ENCODE measurements around the gene GRK2. TPM values are rescaled to one million over a fixed set of nuclear protein-coding genes. Genes with fewer than 3 reads are reported as not detected.
A peak's percentile ranks its signal among the peaks of the same experiment; 100 is the strongest.

The GRK2 gene
- total and polyA plus RNA-seq, 9 of the 15 experiments (the other 6 are each of a cell fraction or from before 2014, with no cell fraction given) = 0.24 to 95.8 (median 56.5) TPM

DNA sequence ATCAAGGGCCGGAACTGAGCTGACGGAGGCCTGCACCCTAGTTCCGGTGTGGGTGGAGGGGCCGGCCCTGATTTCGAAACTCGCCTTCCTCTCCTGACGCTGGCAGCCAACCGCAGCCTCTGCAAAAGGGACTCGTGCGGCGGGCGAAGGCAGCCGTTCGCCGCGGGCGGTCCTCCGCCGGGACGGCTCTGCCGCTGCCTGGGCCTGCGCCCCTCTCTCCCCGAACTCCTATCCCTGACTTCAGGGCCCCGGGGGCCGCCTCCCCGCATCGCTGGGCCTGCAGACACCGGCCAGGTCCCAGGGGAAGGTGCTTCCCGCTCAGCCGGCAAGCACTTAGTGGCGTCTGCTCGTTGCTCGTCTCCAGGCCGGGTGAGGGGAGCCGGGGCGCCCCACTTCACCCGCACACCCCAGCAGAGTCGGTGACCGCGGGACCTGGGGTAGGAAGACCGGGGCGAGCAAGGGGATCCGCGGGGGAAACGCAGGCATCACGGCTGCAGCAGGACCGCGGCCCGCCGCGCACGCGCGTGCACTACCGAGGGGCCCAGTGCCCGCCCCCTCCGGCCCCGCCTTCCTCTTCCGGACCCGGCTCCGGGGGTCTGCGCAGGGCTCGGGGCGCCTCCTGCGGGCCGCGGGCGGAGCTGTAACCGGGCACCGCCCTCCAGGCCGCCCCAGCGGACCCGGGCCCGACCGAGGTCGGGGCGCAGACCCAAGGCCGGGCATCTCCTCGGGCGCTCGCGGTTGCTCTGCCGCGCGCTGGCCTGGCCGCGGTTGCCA lies 22.4 kb downstream of the GRK2 start (continued):
- TF ChIP-seq ZNF778 (CRISPR knock-in tag; IDR thresholded peaks at IDR 0.05) (no peak), ZNF780A (CRISPR knock-in tag; IDR thresholded peaks at IDR 0.05) (no peak), KDM4B (IDR thresholded peaks at IDR 0.05; ENCODE audit: borderline replicate concordance in 2 of 2, low read depth in 1 of 2) (peak in 1 of 2 experiments; percentile 85; a peak in 1 of 4 replicates), JUND (IDR thresholded peaks at IDR 0.05; ENCODE audit: borderline replicate concordance, low read depth, low read length) (peak; percentile 56), JUND (tag; IDR thresholded peaks at IDR 0.05; ENCODE audit: borderline replicate concordance, low read depth, low read length) (peak; percentile 32; the same call in 1 of the 3 replicates), RAD21 (CRISPR knock-in tag; conservative IDR thresholded peaks at IDR 0.05 in 1 of 2, IDR thresholded peaks at IDR 0.05 in 1 of 2) (peak; percentile 60 to 65), SMARCA4 (IDR thresholded peaks at IDR 0.05) (0 out of 2 replicates have a peak, but pooled peaks have one; percentile 8), NRF1 (conservative IDR thresholded peaks at IDR 0.05 in 1 of 2, IDR thresholded peaks at IDR 0.05 in 1 of 2) (peak; percentile 94 to 95), PCBP1 (IDR thresholded peaks at IDR 0.05; ENCODE audit: low read depth, low read length, poor library complexity, severe bottlenecking) (peak; percentile 75), ELF1 (tag; IDR thresholded peaks at IDR 0.05) (peak; percentile 88), KDM5B (IDR thresholded peaks at IDR 0.05; ENCODE audit: insufficient replicate concordance, low read depth, low read length) (peak; percentile 74), ZNF133 (CRISPR knock-in tag; IDR thresholded peaks at IDR 0.05) (no peak)
- TF ChIP-seq, protein P1, sequence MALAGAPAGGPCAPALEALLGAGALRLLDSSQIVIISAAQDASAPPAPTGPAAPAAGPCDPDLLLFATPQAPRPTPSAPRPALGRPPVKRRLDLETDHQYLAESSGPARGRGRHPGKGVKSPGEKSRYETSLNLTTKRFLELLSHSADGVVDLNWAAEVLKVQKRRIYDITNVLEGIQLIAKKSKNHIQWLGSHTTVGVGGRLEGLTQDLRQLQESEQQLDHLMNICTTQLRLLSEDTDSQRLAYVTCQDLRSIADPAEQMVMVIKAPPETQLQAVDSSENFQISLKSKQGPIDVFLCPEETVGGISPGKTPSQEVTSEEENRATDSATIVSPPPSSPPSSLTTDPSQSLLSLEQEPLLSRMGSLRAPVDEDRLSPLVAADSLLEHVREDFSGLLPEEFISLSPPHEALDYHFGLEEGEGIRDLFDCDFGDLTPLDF (CRISPR knock-in tag; IDR thresholded peaks at IDR 0.05) = peak; percentile 53; the same call in 1 of the 2 replicates
- TF ChIP-seq, protein P2, sequence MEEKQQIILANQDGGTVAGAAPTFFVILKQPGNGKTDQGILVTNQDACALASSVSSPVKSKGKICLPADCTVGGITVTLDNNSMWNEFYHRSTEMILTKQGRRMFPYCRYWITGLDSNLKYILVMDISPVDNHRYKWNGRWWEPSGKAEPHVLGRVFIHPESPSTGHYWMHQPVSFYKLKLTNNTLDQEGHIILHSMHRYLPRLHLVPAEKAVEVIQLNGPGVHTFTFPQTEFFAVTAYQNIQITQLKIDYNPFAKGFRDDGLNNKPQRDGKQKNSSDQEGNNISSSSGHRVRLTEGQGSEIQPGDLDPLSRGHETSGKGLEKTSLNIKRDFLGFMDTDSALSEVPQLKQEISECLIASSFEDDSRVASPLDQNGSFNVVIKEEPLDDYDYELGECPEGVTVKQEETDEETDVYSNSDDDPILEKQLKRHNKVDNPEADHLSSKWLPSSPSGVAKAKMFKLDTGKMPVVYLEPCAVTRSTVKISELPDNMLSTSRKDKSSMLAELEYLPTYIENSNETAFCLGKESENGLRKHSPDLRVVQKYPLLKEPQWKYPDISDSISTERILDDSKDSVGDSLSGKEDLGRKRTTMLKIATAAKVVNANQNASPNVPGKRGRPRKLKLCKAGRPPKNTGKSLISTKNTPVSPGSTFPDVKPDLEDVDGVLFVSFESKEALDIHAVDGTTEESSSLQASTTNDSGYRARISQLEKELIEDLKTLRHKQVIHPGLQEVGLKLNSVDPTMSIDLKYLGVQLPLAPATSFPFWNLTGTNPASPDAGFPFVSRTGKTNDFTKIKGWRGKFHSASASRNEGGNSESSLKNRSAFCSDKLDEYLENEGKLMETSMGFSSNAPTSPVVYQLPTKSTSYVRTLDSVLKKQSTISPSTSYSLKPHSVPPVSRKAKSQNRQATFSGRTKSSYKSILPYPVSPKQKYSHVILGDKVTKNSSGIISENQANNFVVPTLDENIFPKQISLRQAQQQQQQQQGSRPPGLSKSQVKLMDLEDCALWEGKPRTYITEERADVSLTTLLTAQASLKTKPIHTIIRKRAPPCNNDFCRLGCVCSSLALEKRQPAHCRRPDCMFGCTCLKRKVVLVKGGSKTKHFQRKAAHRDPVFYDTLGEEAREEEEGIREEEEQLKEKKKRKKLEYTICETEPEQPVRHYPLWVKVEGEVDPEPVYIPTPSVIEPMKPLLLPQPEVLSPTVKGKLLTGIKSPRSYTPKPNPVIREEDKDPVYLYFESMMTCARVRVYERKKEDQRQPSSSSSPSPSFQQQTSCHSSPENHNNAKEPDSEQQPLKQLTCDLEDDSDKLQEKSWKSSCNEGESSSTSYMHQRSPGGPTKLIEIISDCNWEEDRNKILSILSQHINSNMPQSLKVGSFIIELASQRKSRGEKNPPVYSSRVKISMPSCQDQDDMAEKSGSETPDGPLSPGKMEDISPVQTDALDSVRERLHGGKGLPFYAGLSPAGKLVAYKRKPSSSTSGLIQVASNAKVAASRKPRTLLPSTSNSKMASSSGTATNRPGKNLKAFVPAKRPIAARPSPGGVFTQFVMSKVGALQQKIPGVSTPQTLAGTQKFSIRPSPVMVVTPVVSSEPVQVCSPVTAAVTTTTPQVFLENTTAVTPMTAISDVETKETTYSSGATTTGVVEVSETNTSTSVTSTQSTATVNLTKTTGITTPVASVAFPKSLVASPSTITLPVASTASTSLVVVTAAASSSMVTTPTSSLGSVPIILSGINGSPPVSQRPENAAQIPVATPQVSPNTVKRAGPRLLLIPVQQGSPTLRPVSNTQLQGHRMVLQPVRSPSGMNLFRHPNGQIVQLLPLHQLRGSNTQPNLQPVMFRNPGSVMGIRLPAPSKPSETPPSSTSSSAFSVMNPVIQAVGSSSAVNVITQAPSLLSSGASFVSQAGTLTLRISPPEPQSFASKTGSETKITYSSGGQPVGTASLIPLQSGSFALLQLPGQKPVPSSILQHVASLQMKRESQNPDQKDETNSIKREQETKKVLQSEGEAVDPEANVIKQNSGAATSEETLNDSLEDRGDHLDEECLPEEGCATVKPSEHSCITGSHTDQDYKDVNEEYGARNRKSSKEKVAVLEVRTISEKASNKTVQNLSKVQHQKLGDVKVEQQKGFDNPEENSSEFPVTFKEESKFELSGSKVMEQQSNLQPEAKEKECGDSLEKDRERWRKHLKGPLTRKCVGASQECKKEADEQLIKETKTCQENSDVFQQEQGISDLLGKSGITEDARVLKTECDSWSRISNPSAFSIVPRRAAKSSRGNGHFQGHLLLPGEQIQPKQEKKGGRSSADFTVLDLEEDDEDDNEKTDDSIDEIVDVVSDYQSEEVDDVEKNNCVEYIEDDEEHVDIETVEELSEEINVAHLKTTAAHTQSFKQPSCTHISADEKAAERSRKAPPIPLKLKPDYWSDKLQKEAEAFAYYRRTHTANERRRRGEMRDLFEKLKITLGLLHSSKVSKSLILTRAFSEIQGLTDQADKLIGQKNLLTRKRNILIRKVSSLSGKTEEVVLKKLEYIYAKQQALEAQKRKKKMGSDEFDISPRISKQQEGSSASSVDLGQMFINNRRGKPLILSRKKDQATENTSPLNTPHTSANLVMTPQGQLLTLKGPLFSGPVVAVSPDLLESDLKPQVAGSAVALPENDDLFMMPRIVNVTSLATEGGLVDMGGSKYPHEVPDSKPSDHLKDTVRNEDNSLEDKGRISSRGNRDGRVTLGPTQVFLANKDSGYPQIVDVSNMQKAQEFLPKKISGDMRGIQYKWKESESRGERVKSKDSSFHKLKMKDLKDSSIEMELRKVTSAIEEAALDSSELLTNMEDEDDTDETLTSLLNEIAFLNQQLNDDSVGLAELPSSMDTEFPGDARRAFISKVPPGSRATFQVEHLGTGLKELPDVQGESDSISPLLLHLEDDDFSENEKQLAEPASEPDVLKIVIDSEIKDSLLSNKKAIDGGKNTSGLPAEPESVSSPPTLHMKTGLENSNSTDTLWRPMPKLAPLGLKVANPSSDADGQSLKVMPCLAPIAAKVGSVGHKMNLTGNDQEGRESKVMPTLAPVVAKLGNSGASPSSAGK (IDR thresholded peaks at IDR 0.05) = peak; percentile 90

Data from K562 (cell line).